GM19455 (cell line): ENCODE results near the gene MYBPC2.

ENCODE experiments used
- ATAC-seq: cut with Tn5 transposase; IDR thresholded peaks from one replicate; pipeline ENCODE4 v1.9.1; 2021; ENCODE audit not compliant: unreplicated experiment

Gene MYBPC2

DNA sequence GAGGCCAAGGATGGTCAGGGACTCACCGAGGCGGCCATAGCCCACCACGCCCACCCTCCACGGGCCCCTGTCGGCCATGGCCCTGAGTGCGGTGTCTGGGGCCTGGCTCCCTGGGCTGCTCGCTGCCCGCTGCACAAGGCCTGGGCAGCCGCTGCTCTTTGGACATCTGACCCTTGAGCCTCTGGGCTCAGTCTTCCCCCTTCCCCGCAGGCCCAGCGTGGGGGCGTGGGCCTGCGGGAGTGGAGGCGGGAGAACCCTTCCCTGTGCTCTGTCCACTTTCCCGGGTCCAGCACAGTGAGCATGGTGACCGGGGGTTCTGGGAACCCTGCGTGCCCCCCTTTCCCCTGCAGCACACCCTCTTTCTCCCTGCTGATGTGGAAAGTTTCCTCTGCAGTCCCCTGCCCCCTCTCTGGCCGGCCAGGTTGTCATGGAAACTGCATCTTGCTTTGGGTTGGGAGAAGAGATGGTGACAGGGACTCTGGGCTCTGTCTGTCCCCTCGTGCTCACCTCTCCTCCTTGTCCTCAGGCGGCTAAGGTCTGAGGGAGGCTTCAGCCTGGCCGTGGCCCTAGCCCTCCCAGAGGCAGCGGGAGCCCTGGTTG, 81.2 kb downstream of the MYBPC2 start, which contains the start of gene ASPDH:
ASPDH (minus strand) TSS at position 168 of the 600 bp plus-strand sequence; CDS start at position 78, 90 bp downstream.
- ATAC-seq, result no peak

GRCh38 chr19:50514346-50515167, 81.9 kb downstream of the MYBPC2 start:
- ATAC-seq, result no peak

GRCh38 chr19:50515168-50515561, 82.5 kb downstream of the MYBPC2 start:
- ATAC-seq, result no peak
